GM21528 (cell line): ENCODE results near the gene LZTS2.

Source experiments
- ATAC-seq: cut with Tn5 transposase; IDR thresholded peaks from one replicate; pipeline ENCODE4 v1.9.1; 2021; ENCODE audit warnings: mild to moderate bottlenecking, moderate library complexity; ENCODE audit not compliant: unreplicated experiment, low FRiP score

The LZTS2 gene

GRCh38 chr10:100997360-100998182 is 2.0 kb upstream of the LZTS2 start:
- ATAC-seq: no peak

GRCh38 chr10:100998183-100998990 is 1.2 kb upstream of the LZTS2 start:
- ATAC-seq: no peak

- peak; percentile 44 for ATAC-seq
Measured at GRCh38 chr10:100998991-100999741, 442 bp upstream of the LZTS2 start.

- ATAC-seq: no peak
Measured at GRCh38 chr10:101000127-101000914, 713 bp downstream of the LZTS2 start.

- no peak for ATAC-seq
Measured at GRCh38 chr10:101000915-101001658, 1.5 kb downstream of the LZTS2 start.

GRCh38 chr10:101001659-101002035 is 2.0 kb downstream of the LZTS2 start:
- ATAC-seq: no peak

GRCh38 chr10:101002456-101002855 is 2.8 kb downstream of the LZTS2 start:
- no peak for ATAC-seq

- ATAC-seq: no peak
Measured at GRCh38 chr10:101003639-101004206, 4.1 kb downstream of the LZTS2 start.

GRCh38 chr10:101005361-101005760 is 5.8 kb downstream of the LZTS2 start:
- ATAC-seq: no peak

GRCh38 chr10:101005869-101006567 is 6.4 kb downstream of the LZTS2 start:
- no peak for ATAC-seq

GRCh38 chr10:101006593-101007098 is 7.0 kb downstream of the LZTS2 start:
- ATAC-seq: no peak

- no peak for ATAC-seq
Measured at GRCh38 chr10:101007099-101007711, 7.6 kb downstream of the LZTS2 start.

GRCh38 chr10:101007915-101008822 is 8.6 kb downstream of the LZTS2 start:
- ATAC-seq: no peak

GRCh38 chr10:101008823-101009423 is 9.3 kb downstream of the LZTS2 start:
- ATAC-seq: no peak

- no peak for ATAC-seq
Measured at GRCh38 chr10:101010329-101010728, 10.7 kb downstream of the LZTS2 start.
